ENCODE results near the gene MAGI3.

MAGI3 gene

GRCh38 chr1:113389953-113390834 is at the start of gene MAGI3:
Gene MAGI3 (plus strand): TSS chr1:113390515. CDS start chr1:113391034, 519 bp downstream.
- DNase-seq = peak; percentile 93

- no peak for DNase-seq
Observed at GRCh38 chr1:113353580-113353979, 36.7 kb upstream of the MAGI3 start.

GRCh38 chr1:113363935-113364334 is 26.4 kb upstream of the MAGI3 start:
- DNase-seq = no peak

GRCh38 chr1:113369040-113369439 is 21.3 kb upstream of the MAGI3 start:
- no peak for DNase-seq

GRCh38 chr1:113369699-113370098 is 20.6 kb upstream of the MAGI3 start:
- DNase-seq = no peak

GRCh38 chr1:113370868-113371267 is 19.4 kb upstream of the MAGI3 start:
- DNase-seq = no peak

- no peak for DNase-seq
Observed at GRCh38 chr1:113372546-113372945, 17.8 kb upstream of the MAGI3 start.

- DNase-seq = no peak
Observed at GRCh38 chr1:113373644-113374043, 16.7 kb upstream of the MAGI3 start.

GRCh38 chr1:113375878-113376277 is 14.4 kb upstream of the MAGI3 start:
- no peak for DNase-seq

GRCh38 chr1:113380075-113380474 is 10.2 kb upstream of the MAGI3 start:
- no peak for DNase-seq

GRCh38 chr1:113388017-113388620 is 2.2 kb upstream of the MAGI3 start:
- DNase-seq = no peak

GRCh38 chr1:113388621-113389358 is 1.5 kb upstream of the MAGI3 start:
- no peak for DNase-seq

- DNase-seq = no peak
Observed at GRCh38 chr1:113389359-113389952, 859 bp upstream of the MAGI3 start.

- peak; percentile 49 for DNase-seq
Observed at GRCh38 chr1:113390871-113391648, 745 bp downstream of the MAGI3 start.

- no peak for DNase-seq
Observed at GRCh38 chr1:113391649-113392271, 1.4 kb downstream of the MAGI3 start.

- DNase-seq = no peak
Observed at GRCh38 chr1:113392541-113393128, 2.3 kb downstream of the MAGI3 start.

GRCh38 chr1:113394043-113394862 is 3.9 kb downstream of the MAGI3 start:
- no peak for DNase-seq

GRCh38 chr1:113394863-113395259 is 4.5 kb downstream of the MAGI3 start:
- no peak for DNase-seq

- no peak for DNase-seq
Observed at GRCh38 chr1:113396102-113396501, 5.8 kb downstream of the MAGI3 start.

- DNase-seq = no peak
Observed at GRCh38 chr1:113396585-113396984, 6.3 kb downstream of the MAGI3 start.

Data from stimulated activated naive CD4-positive, alpha-beta T cell treated with Interleukin-2 at 50 U/mL for 16 hours (primary cell).